ENCODE measurements around the gene CDCA8. TPM values are rescaled to one million over a fixed set of nuclear protein-coding genes. Genes with fewer than 3 reads are reported as not detected.
A peak's percentile ranks its signal among the peaks of the same experiment; 100 is the strongest.
"Not testable (repeated sequence)": the region's sequence is repeated elsewhere in the genome, so short reads cannot be mapped to it uniquely, and the experiment has no call there.

Gene CDCA8
- polyA plus RNA-seq, 6 donors from 2014 or later, result 0.63 to 1.6 (median 1.3) TPM; not detected in 1

DNA sequence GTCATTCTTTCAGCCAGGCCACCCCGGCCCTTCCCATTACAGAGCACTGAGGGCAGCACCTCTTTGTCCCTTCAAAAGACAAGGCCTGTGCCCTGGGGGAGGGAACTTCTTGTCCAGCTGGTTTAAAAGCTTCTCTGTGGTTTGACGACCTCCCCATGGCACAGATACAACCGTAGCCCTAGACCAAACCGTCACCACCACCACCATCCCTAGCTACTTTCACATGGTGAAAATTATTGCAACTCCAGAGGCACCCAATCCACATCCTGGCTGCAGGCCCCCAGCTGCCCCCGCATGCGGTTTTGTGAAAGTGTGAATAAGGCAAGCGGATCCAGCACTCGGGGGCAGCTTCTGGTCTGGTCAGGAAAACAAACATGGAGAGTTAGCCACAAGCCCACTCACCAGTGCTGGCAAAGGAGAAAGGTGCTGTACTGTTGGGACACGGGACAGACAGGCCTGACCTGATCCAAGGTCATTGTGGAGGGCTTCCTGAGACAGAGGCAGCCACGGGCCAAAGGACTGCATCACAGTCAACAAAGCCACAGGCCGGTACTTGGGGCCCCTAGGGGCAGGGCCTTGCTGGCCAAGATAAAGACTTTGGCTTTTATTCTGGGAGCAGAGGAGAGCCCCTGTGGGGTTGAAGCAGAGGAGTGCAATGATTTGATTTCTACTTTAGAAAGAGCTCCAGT, 31.2 kb downstream of the CDCA8 start:
- Mint-ChIP-seq H3K27ac (no peak overlapping the region), H3K4me3 (no peak overlapping the region), H3K4me1 (no peaks in the 10 kb centered on the region), H3K36me3 (no peaks in the 10 kb centered on the region), H3K9me3 (no peaks in the 10 kb centered on the region), H3K27me3 (peaks cover 22 to 42% (median 42%) of the 10 kb centered on the region in 3 donors)
- DNase-seq (no peak), ATAC-seq (ENCODE audit: low read depth in 2 of 2) (no peak)

DNA sequence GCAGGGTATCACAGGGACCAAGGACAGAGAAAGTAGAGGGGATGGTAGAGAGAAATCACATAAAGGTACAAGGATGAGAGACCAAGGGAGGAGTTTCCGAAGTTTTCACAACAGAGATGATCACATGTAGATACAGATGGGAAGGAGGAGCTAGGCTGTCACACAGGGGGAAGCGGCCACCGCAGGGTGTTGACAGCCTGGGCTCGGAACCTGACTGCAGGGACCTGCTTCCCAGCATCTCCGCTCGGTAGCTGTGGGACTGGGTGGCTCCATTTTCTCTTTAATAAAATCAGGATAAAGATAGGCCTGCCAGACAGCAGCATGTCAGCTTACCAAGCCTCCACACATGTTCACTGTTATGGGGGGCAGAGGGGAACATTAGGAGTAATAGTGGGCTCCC, 32.3 kb downstream of the CDCA8 start:
- H3K27ac Mint-ChIP-seq, result no peak overlapping the region
- DNase-seq (no peak), ATAC-seq (ENCODE audit: low read depth in 2 of 2) (no peak)
- H3K27me3 Mint-ChIP-seq, result peaks cover 22 to 46% (median 42%) of the 10 kb centered on the region in 3 donors
- H3K4me1 Mint-ChIP-seq, result no peaks in the 10 kb centered on the region
- no peaks in the 10 kb centered on the region for H3K36me3 Mint-ChIP-seq
- H3K9me3 Mint-ChIP-seq, result no peaks in the 10 kb centered on the region
- H3K4me3 Mint-ChIP-seq, result no peak overlapping the region

DNA sequence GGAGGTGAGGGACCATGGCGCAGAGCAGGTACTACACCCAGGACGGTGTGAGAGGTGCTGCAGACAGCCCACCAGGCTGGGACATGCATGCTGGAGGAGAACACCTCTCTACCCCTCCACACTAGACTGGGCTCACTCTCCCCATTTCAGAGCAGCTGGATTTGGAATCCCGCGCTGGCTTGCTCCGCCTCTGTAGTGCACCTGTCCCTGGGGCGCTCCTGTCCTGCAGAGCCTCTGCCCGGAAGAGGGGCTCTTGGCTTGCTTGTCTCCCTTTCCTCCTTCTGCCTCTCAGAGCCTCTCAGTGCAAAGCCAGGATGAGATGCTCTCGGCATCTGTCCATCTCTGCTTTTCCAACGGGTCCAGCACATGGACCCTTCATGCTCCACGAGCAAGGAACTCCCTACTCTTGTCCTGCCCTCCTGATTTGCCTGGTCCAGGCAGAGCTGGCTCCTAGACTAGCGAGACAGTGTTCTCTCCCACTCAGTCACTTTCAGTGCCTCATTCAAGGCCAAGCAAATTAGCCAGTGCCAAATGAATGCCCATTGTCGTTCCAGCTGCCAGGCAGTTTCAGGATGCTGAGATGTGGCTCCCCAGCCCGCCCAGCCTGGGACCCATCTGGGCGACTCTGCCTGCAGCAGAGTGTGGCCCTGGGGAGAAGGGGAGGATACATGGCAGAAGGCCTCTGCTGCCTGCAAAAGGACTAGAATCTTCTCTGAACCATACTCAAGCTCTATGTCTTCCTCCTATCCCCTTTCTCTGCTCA, 33.7 kb downstream of the CDCA8 start:
- H3K9me3 Mint-ChIP-seq, result no peaks in the 10 kb centered on the region
- ATAC-seq (ENCODE audit: low read depth in 2 of 2) (no peak), DNase-seq (no peak)
- H3K27me3 Mint-ChIP-seq, result peaks cover 29 to 55% (median 48%) of the 10 kb centered on the region in 3 donors
- H3K36me3 Mint-ChIP-seq, result no peaks in the 10 kb centered on the region
- no peaks in the 10 kb centered on the region for H3K4me1 Mint-ChIP-seq
- no peak overlapping the region for H3K27ac Mint-ChIP-seq
- no peak overlapping the region for H3K4me3 Mint-ChIP-seq

DNA sequence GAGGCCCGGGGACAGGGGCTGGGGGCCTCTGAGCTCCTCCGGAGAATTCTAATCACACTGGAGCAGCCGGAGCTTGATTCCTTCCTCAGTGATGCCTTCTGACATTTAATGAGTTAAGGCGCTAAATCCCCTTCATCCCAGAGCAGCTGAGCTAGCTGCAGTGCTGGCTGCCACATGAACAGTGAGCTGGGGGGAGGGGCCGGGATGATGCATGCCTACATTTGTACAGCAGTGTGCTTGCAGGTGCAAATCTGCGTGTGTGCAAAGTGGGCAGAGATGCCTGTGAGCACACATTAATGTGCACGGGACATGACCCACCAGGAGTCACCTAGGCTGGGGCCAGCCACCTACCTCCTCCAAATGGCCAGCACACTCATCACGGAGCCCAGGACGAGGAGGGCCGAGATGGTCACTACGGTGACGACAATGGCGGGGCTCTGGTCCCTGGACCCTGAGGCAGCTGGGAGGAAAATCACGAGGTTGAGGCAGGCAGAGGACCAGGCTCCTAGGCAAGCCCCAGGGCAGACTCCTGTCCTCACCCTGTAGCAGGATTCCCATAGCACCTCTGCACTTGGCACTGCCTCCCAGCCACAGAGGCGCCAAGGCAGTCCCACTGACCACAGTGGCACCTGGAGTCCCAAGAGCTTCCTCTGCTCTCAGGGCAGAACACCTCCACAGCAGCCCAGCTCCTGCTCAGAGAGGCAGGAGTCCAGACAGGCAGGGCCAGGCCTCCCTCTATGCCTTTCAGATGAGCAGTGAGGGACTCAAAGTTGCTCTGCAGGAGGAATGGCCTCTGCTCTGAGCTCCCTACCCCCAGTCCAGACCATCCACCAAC, 34.7 kb downstream of the CDCA8 start:
- H3K27ac Mint-ChIP-seq, result peak overlapping the region in 1 of 6 donors; percentile 44
- peaks cover 32 to 62% (median 53%) of the 10 kb centered on the region in 3 donors for H3K27me3 Mint-ChIP-seq
- H3K9me3 Mint-ChIP-seq, result no peaks in the 10 kb centered on the region
- no peak overlapping the region for H3K4me3 Mint-ChIP-seq
- ATAC-seq (ENCODE audit: low read depth in 2 of 2), result no peak
- DNase-seq, result no peak
- no peaks in the 10 kb centered on the region for H3K36me3 Mint-ChIP-seq
- H3K4me1 Mint-ChIP-seq, result no peaks in the 10 kb centered on the region

DNA sequence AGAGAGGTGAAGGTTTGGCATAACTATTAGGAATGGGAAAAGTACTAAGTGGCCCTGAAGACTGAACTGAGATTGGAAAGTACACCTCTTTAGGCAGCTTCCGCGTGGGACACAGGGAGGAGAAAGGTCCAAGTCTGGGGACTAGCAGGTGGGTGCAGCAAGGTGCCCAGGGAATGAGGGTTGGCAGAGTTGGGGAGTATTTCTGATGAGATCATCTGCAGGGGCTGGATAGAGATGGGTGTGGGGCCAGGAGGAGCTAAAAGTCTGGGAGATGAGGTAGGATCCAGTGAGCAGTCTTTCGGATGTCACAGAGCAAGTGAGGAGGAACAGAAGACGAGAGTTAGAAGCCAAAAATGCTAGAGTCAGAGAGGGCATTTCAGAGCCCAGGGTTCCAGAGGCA, 36.1 kb downstream of the CDCA8 start:
- H3K4me3 Mint-ChIP-seq, result no peak overlapping the region
- no peaks in the 10 kb centered on the region for H3K9me3 Mint-ChIP-seq
- no peak overlapping the region for H3K27ac Mint-ChIP-seq
- no peaks in the 10 kb centered on the region for H3K4me1 Mint-ChIP-seq
- no peak for DNase-seq
- H3K27me3 Mint-ChIP-seq, result peaks cover 34 to 66% (median 63%) of the 10 kb centered on the region in 3 donors
- ATAC-seq (ENCODE audit: low read depth in 2 of 2), result no peak
- peaks cover 0 to 1% of the 10 kb centered on the region in 2 donors for H3K36me3 Mint-ChIP-seq

DNA sequence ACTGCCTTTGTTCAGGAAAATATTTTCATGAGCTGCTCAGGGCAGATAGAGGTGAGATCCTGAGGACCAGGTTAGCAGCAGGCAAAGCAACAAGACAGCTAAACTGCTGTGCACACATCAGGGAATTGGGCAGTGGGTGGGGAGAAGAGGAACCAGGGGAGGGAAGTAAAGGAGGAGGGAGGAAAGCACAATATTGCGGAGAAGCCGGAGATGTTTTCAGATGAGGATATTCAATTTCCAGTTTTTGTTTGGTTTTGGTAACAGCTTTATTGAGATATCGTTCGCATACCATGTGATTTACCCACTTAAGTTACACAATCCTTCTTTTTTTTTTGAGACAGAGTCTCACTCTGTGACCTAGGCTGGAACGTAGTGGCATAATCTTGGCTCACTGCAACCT, 38.1 kb downstream of the CDCA8 start:
- Mint-ChIP-seq H3K36me3 (peaks cover 0 to 8% of the 10 kb centered on the region in 2 donors), H3K27ac (peak overlapping the region in 2 of 6 donors; percentile 11 to 38), H3K9me3 (peaks cover 0 to 2% (median 0%) of the 10 kb centered on the region in 7 donors), H3K4me1 (peaks cover 0 to 2% (median 0%) of the 10 kb centered on the region in 3 donors), H3K27me3 (peaks cover 36 to 66% (median 64%) of the 10 kb centered on the region in 3 donors), H3K4me3 (peak overlapping the region in 1 of 8 donors; percentile 18)
- ATAC-seq (ENCODE audit: low read depth in 2 of 2) (no peak), DNase-seq (no peak)

DNA sequence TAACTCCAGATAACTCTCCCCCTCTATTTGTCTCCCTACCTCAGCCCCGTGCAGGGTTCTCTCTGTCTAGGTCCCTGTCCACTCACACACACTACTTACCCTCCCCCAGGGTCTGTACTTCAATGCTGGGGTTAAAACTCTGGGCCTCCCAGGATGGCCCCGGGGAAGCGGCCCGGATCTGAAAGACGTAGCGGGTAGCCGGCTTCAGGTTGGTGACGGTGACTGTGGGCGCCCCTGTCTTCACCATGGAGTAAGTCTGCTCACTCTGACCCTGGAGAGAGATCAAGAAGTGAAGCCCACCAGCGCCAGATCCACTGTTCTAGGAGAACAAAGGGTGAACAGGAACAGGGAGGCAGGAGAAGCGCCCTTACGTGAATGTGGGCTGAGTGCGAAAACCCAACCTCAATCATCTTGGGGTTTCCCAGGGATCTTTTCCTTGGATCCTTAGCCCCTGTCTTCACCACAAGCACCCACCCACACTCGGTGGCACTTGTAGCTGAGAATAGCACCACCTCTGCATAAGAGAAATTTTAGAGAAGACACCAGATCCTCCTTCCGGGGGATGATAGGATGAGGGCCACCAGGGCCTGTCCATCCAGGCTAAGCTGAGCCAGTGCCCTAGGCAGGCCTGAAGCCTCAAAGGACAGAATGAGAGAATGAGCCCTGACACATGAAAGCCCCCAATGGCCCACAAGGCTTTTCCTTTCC, 39.1 kb downstream of the CDCA8 start:
- ATAC-seq (ENCODE audit: low read depth in 2 of 2), result no peak
- no peak for DNase-seq
- H3K9me3 Mint-ChIP-seq, result peaks cover 0 to 4% (median 0%) of the 10 kb centered on the region in 7 donors
- no peak overlapping the region for H3K4me3 Mint-ChIP-seq
- peaks cover 0 to 2% (median 0%) of the 10 kb centered on the region in 3 donors for H3K4me1 Mint-ChIP-seq
- peaks cover 43 to 63% (median 62%) of the 10 kb centered on the region in 3 donors for H3K27me3 Mint-ChIP-seq
- peaks cover 0 to 8% of the 10 kb centered on the region in 2 donors for H3K36me3 Mint-ChIP-seq
- no peak overlapping the region for H3K27ac Mint-ChIP-seq

DNA sequence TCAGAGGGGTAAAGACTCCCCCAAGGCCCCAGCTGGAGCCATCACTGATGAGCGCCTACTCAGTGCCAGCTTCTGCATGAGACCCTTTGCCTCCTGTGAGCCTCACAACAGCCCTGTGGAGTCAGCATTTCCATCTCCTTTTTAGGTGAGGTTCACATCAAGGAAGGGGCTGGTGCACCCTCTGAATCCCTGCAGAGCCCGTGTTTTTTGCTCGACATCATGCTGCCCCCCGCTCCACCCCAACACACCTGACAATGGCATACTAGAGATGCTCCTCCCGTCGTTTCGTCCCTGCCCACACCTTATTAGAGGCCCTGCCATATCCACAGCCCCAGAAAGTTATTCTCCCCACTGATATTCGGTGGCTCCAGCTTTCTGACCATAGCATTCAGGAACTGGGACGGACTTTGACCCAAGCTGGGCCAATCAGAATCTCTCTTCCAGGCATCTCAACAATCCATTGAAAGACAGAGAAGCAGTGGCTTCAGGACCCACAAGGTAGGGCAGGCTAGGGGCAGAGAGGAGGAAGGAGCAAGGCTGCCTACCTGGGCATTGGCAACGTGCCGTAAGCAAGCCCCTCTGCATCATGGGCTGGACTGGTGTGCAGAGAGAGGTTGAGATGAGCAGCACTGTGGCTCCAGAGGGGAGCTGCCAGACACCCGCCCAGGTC, 39.9 kb downstream of the CDCA8 start:
- peak overlapping the region in 1 of 6 donors; percentile 21 for H3K27ac Mint-ChIP-seq
- peaks cover 0 to 7% (median 2%) of the 10 kb centered on the region in 7 donors for H3K9me3 Mint-ChIP-seq
- ATAC-seq (ENCODE audit: low read depth in 2 of 2) (no peak), DNase-seq (no peak)
- peaks cover 46 to 67% (median 67%) of the 10 kb centered on the region in 3 donors for H3K27me3 Mint-ChIP-seq
- H3K4me3 Mint-ChIP-seq, result no peak overlapping the region
- peaks cover 0 to 2% (median 0%) of the 10 kb centered on the region in 3 donors for H3K4me1 Mint-ChIP-seq
- peaks cover 4 to 8% of the 10 kb centered on the region in 2 donors for H3K36me3 Mint-ChIP-seq

DNA sequence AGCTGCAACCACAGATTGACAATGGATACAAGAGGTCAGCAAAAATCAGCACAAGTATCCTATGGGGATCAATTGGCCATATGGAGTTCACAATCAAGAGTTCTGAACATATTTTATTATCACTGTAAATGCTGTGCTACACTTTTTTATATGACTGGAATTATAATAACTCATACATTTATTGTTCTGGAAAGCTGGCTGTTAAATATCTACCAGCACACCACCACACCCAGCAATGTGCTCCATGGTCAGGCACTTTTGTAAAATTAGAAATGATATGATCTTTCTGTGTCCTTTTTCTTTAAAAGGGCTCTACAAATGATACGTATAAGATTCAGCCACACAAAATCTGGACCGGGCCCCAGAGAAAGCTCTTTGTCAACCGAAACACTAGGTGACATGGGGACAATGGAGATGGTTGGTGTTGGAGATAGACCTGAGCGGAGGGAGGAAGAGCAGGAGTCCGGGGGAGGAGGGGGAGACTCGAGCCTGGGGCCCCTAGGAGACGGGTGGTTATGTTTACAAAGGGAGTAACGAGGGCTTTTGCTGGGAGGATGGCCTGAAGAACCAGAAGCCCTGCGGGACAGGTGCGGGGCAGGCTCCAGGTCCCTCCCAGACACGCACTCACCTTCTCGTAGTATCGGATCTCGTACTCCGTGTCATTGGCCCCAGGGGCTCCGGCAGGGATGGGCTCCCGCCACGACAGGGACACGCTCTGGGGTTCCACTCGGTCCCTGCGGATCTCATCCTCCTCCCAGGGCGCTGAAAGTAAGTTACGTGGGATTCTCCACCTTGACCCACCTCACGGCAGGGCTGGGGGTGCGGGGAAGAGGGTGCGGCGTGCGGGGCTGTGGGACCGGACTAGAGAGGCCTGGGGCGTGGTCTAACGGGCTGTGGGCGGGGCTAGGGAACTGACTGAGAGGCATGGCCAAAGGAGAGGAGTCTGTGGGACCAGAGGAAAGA, 42.6 kb downstream of the CDCA8 start:
- peak overlapping the region in 1 of 6 donors; percentile 64 for H3K27ac Mint-ChIP-seq
- peaks cover 48 to 61% (median 51%) of the 10 kb centered on the region in 3 donors for H3K27me3 Mint-ChIP-seq
- peaks cover 0 to 17% (median 3%) of the 10 kb centered on the region in 7 donors for H3K9me3 Mint-ChIP-seq
- H3K36me3 Mint-ChIP-seq, result peaks cover 6 to 8% of the 10 kb centered on the region in 2 donors
- peaks cover 0 to 2% (median 0%) of the 10 kb centered on the region in 3 donors for H3K4me1 Mint-ChIP-seq
- ATAC-seq (ENCODE audit: low read depth in 2 of 2), result no peak
- no peak for DNase-seq
- H3K4me3 Mint-ChIP-seq, result no peak overlapping the region

DNA sequence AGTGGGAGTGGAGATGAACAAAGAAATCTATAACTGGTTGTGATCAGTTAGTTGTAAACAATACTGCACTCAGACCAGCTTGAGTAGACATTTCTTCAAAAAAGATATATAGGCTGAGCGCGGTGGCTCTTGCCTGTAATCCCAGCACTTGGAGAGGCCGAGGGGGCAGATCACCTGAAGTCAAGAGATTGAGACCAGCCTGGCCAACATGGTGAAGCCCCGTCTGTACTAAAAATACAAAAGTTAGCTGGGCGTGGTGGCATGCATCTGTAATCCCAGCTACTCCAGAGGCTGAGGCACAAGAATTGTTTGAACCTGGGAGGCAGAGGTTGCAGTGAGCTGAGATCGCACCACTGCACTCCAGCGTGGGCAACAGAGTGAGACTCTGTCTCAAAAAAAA, 45.7 kb downstream of the CDCA8 start:
- not testable (repeated sequence) for DNase-seq; H3K4me3 Mint-ChIP-seq; ATAC-seq (ENCODE audit: low read depth in 2 of 2); H3K4me1 Mint-ChIP-seq; H3K36me3 Mint-ChIP-seq
- Mint-ChIP-seq H3K27ac (peak overlapping the region in 1 of 6 donors; percentile 78), H3K9me3 (peaks cover 0 to 18% (median 3%) of the 10 kb centered on the region in 7 donors), H3K27me3 (peaks cover 58 to 64% (median 60%) of the 10 kb centered on the region in 3 donors)

DNA sequence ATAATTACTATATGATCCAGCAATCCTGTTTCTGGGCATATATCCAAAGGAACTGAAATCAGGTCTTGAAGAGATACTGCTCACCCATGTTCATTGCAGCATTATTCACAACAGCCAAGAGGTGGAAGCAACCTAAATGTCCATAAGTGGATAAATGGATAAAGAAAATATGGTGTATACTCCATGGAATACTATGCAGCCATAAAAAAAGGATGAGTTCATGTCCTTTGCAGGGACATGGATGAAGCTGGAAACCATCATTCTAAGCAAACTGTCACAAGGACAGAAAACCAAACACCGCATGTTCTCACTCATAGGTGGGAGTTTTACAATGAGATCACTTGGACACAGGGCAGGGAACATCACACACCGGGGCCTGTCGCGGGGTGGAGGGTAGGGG, 46.3 kb downstream of the CDCA8 start:
- ATAC-seq (ENCODE audit: low read depth in 2 of 2); H3K4me3 Mint-ChIP-seq; H3K36me3 Mint-ChIP-seq; H3K27ac Mint-ChIP-seq; H3K4me1 Mint-ChIP-seq; DNase-seq: not testable (repeated sequence)
- peaks cover 0 to 18% (median 3%) of the 10 kb centered on the region in 7 donors for H3K9me3 Mint-ChIP-seq
- H3K27me3 Mint-ChIP-seq, result peaks cover 58 to 61% (median 59%) of the 10 kb centered on the region in 3 donors
